ENCODE data around the gene EN1. TPM values are rescaled to one million over a fixed set of nuclear protein-coding genes. Genes with fewer than 3 reads are reported as not detected.
A peak's percentile ranks its signal among the peaks of the same experiment; 100 is the strongest.

Gene EN1
- total and polyA plus RNA-seq, 2 of the 4 experiments (the other 2 are of a cell fraction), result not detected

- no peak overlapping the region for H2BK120ac ChIP-seq (ENCODE audit: low read depth, low read length)
- in situ Hi-C loops (cut with MboI; ENCODE audit: low sequenced_read_pairs) (loop anchor here (5.0 kb wide), 1 partner anchor 404 kb away; no protein-coding TSS in a partner anchor), intact Hi-C loops (cut with micrococcal nuclease) (loop anchor here (1.0 to 5.0 kb wide), 4 partner anchors 334 to 779 kb away; no protein-coding TSS in a partner anchor), dilution Hi-C loops (cut with HindIII; ENCODE audit: low sequenced_read_pairs, unreplicated experiment) (no loop called here)
- H2AFZ ChIP-seq (replicated peaks; ENCODE audit: low read length, poor library complexity), result peak overlapping the region; percentile 76
- no peaks in the 10 kb centered on the region for H4K20me1 ChIP-seq (ENCODE audit: insufficient read depth, low read length)
- H3K4me1 ChIP-seq (ENCODE audit: control insufficient read depth, insufficient read depth, low read length), result no peaks in the 10 kb centered on the region
- no TSS peak for BruUV-seq (replicated peaks)
- no peak overlapping the region for H2BK5ac ChIP-seq (ENCODE audit: low read depth, low read length, poor library complexity, severe bottlenecking)
- ChIA-PET CTCF (interaction anchor here (0.9 to 3.0 kb wide), 3 partner anchors 11 to 615 kb away, joined by 3 to 23 read pairs (median 3); no protein-coding TSS in a partner anchor), POLR2A (ENCODE audit: unreplicated experiment) (no interaction called here)
- H3K4me3 ChIP-seq (ENCODE audit: insufficient read depth, low read depth, low read length), result no peak overlapping the region
- no peak overlapping the region for H2BK15ac ChIP-seq (ENCODE audit: low read depth, low read length)
- no peak overlapping the region for H2AK5ac ChIP-seq (ENCODE audit: low read depth, low read length)
- H3K56ac ChIP-seq (ENCODE audit: extremely low read depth, insufficient read depth, low read length), result no peak overlapping the region
- no peaks in the 10 kb centered on the region for H3K9me1 ChIP-seq (ENCODE audit: insufficient read depth, low read length)
- no peak overlapping the region for H2BK20ac ChIP-seq (ENCODE audit: low read depth, low read length)
- ATAC-seq (ENCODE audit: low read depth), result peak; percentile 86
- peak; percentile 38 for DNase-seq
- no peak overlapping the region for H3K4me2 ChIP-seq (ENCODE audit: low read depth, low read length)
- WGBS, 2 experiments (ENCODE audit: extremely low coverage in 2 of 2, insufficient read length in 1 of 2), result 11% methylated on average over 6 of the region's 17 CpGs; no CpG with 5 or more reads in 1 of the 2 experiments
- H2AK9ac ChIP-seq (replicated peaks; ENCODE audit: low read depth, low read length, poor library complexity), result peak overlapping the region; percentile 28
- no peaks in the 10 kb centered on the region for H3K9me3 ChIP-seq (ENCODE audit: control insufficient read depth, insufficient read depth, low read length)
- H3K27ac ChIP-seq (ENCODE audit: insufficient read depth, low read length), result no peak overlapping the region
- H3K9ac ChIP-seq (ENCODE audit: low read depth, low read length), result no peak overlapping the region
- H4K8ac ChIP-seq (ENCODE audit: low read depth in 2 of 2, low read length in 2 of 2), result no peak overlapping the region
- H3K23ac ChIP-seq (ENCODE audit: low read depth, low read length), result no peak overlapping the region
- H3K79me1 ChIP-seq (ENCODE audit: low read depth in 1 of 2, low read length in 2 of 2), result no peaks in the 10 kb centered on the region
- no peaks in the 10 kb centered on the region; the same call in 1 of the 2 replicates for H3K27me3 ChIP-seq (ENCODE audit: control insufficient read depth, insufficient read depth, low read length)
- no peak overlapping the region for H3K14ac ChIP-seq (replicated peaks; ENCODE audit: low read depth, low read length)
- no peak overlapping the region for H3K4ac ChIP-seq (ENCODE audit: low read depth, low read length)
- no peak overlapping the region for H4K91ac ChIP-seq (ENCODE audit: insufficient read depth, low read depth, low read length)
- H3K18ac ChIP-seq (ENCODE audit: low read depth, low read length), result no peak overlapping the region
- H3K36me3 ChIP-seq (ENCODE audit: control insufficient read depth, insufficient read depth, low read length), result no peaks in the 10 kb centered on the region
- H4K5ac ChIP-seq (ENCODE audit: low read depth, low read length), result no peak overlapping the region
- no peak for TF ChIP-seq FOS (IDR thresholded peaks at IDR 0.05; ENCODE audit: low read depth, low read length)
- no peak for TF ChIP-seq RFX5 (IDR thresholded peaks at IDR 0.05; ENCODE audit: low read depth, low read length)
- peak; percentile 64 for TF ChIP-seq RAD21 (IDR thresholded peaks at IDR 0.05; ENCODE audit: low read length)
- peak; percentile 55; the same call in 1 of the 2 replicates for TF ChIP-seq CEBPB (IDR thresholded peaks at IDR 0.05; ENCODE audit: low read depth, low read length)
- TF ChIP-seq BHLHE40 (IDR thresholded peaks at IDR 0.05; ENCODE audit: low read depth, low read length), result no peak
- no peak for TF ChIP-seq POLR2A (IDR thresholded peaks at IDR 0.05; ENCODE audit: low read depth, low read length)
- TF ChIP-seq, protein P1, sequence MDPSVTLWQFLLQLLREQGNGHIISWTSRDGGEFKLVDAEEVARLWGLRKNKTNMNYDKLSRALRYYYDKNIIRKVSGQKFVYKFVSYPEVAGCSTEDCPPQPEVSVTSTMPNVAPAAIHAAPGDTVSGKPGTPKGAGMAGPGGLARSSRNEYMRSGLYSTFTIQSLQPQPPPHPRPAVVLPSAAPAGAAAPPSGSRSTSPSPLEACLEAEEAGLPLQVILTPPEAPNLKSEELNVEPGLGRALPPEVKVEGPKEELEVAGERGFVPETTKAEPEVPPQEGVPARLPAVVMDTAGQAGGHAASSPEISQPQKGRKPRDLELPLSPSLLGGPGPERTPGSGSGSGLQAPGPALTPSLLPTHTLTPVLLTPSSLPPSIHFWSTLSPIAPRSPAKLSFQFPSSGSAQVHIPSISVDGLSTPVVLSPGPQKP (IDR thresholded peaks at IDR 0.05; ENCODE audit: borderline replicate concordance, low read depth, low read length), result no peak
- no peak for TF ChIP-seq NFE2L2 (IDR thresholded peaks at IDR 0.05; ENCODE audit: low read depth, low read length)
- TF ChIP-seq MAZ (IDR thresholded peaks at IDR 0.05; ENCODE audit: borderline replicate concordance, low read depth, low read length), result no peak
- TF ChIP-seq MXI1 (IDR thresholded peaks at IDR 0.05; ENCODE audit: borderline replicate concordance, low read depth, low read length), result no peak
- TF ChIP-seq, protein P2, sequence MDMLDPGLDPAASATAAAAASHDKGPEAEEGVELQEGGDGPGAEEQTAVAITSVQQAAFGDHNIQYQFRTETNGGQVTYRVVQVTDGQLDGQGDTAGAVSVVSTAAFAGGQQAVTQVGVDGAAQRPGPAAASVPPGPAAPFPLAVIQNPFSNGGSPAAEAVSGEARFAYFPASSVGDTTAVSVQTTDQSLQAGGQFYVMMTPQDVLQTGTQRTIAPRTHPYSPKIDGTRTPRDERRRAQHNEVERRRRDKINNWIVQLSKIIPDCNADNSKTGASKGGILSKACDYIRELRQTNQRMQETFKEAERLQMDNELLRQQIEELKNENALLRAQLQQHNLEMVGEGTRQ (IDR thresholded peaks at IDR 0.05; ENCODE audit: low read depth, low read length), result no peak
- no peak for TF ChIP-seq MAFK (IDR thresholded peaks at IDR 0.05; ENCODE audit: low read depth, low read length)
- no peak for TF ChIP-seq RCOR1 (IDR thresholded peaks at IDR 0.05; ENCODE audit: insufficient replicate concordance, low read length)
- TF ChIP-seq CHD1 (IDR thresholded peaks at IDR 0.05; ENCODE audit: low read depth, low read length), result no peak
- peak; percentile 38; the same call in 1 of the 2 replicates for TF ChIP-seq SMC3 (IDR thresholded peaks at IDR 0.05; ENCODE audit: low read depth, low read length)
Observed at GRCh38 chr2:118882693-118883336, 35.4 kb upstream of the EN1 start.

Measured in IMR-90 (cell line).